ENCODE data around the gene CNGB1. TPM values are rescaled to one million over a fixed set of nuclear protein-coding genes. Genes with fewer than 3 reads are reported as not detected.
"Not testable (repeated sequence)": the region's sequence is repeated elsewhere in the genome, so short reads cannot be mapped to it uniquely, and the experiment has no call there.

The CNGB1 gene
- total RNA-seq, 1 experiment from 2014 or later = not detected

DNA sequence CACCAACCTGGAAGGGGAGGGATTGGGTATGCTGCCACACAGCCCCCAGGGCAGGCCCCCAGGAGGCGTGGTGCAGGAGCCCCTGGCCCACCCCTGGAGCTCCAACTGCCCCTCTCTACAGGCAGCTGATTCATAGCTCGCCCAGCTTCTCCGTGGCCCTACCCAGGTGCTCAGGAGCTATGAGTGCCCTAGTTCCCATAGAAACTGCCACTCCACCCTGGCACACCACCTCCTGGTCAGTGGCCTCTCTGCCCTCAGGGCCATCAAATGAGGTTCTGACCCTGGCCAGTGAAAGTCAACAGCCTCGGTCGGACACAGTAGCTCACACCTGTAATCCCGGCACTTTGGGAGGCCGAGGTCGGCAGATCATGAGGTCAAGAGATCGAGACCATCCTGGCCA is 18.0 kb downstream of the CNGB1 start:
- DNase-seq (ENCODE audit: low read depth) = no peak

DNA sequence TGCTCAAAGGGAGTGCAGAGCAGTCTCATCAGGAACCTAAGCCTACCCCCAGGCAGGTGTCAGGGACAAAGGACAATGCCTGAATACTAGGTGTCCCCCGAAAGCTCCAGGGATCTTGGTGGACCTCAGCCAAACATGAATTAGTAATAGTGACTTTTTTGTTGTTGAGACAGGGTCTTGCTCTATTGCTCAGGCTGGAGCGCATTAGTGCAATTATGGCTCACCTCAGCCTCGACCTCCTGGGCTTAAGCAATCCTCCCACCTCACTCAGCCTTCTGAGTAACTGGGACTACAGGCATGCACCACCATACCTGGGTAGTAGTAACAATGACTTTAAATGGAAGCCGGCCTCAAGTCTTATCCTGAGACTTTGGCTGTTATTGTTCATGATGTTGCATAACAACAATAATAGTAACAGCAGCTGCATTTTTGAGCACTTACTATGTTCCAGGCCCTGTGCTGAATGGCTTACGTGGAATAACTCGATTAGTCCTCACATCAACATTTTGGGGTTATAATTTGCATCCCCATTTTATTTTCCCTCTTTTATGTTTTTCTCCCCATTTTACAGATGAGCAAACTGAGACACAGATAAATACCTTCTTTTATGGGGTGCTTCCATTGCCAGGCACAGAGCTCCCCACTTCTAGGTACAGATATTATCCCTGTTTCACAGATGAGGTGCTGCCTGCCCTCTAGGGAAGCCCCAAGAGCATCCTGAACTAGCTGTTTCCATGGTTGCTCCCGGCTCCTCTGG is 19.5 kb downstream of the CNGB1 start:
- no peak for DNase-seq (ENCODE audit: low read depth)

GRCh38 chr16:57950382-57950781 is 20.5 kb downstream of the CNGB1 start:
- DNase-seq (ENCODE audit: low read depth) = peak; percentile 40

- peak; percentile 20 for DNase-seq (ENCODE audit: low read depth)
These were observed 21.2 kb downstream of the CNGB1 start for GRCh38 chr16:57949595-57950238.

- DNase-seq (ENCODE audit: low read depth) = no peak
These were observed 21.9 kb downstream of the CNGB1 start for GRCh38 chr16:57949013-57949412.

DNA sequence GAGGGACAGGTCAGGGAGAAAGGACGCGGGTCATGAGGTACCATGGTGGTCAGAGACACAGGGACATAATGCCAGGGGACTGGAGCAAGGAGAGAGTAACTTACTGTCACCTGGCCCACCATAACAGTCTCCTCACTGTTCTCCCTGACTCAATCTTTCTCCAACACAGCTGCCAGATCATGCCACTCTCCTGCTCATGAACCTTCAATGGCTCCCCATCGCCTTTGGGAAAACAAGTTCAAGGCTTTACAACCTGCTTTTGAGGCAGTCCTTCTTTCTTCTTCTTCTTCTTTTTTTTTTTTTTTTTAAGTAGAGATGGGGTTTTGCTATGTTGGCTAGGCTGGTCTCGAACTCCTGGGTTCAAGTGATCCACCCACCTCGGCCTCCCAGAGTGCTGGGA is 22.9 kb downstream of the CNGB1 start:
- no peak for DNase-seq (ENCODE audit: low read depth)

DNA sequence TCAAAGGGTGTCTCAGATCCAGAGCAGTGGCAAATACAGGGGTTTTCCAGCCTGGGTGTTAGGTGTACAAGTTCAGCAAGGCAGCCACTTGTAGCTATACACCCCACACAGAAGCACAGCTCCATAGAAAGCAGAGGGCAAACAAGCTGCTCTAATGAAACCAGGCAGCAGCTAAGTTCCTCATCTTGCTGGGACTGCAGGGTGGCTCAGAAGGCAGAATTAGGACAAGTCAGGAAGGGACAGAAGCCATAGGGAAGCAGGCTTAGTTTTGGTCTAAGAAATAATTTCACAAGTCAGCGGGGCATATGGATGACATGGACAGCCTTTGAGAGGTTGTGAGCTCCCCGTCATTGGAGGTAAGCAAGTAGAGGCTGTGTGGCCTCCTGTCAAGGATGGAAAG is 23.7 kb downstream of the CNGB1 start:
- DNase-seq (ENCODE audit: low read depth) = no peak

- DNase-seq (ENCODE audit: low read depth) = no peak
These were observed 24.6 kb downstream of the CNGB1 start for GRCh38 chr16:57946181-57946801.

- DNase-seq (ENCODE audit: low read depth) = no peak
These were observed 25.2 kb downstream of the CNGB1 start for GRCh38 chr16:57945740-57946138.

DNA sequence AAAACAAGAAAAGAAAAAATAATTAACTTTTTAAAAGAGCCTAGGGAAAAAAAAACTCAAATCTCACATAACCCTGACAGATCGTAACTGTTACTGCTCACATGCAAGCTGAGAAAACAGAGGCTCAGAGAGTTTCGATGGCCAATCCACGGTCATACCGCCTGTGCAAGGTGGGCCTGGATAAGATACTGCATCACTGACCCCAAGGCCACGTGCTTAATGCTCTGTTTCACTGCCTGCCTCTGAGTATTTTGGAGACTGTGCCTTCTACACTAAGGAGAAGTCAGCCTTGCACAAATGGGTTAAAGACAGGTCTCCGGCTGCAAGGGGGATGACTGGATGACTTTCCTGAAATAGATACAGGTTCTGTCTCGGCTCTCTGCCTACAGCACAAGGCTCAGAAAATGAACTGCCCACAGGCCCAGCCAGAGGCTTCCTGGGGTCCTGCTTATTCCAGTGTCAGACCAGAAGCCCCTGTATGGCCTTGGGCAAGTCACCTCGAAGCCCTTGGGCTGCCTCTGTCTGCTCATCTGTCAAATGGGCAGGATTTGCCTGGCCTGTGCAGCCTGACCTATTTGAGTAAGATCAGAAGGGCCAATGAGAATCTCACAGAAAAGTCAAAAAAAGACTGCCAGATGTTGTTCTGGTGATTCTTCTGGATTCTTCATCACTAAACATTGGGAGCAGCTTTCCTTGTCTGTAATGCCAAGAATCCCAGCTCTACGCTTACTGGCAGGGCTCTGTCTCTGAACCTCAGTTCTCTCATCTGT is 25.8 kb downstream of the CNGB1 start:
- no peak for DNase-seq (ENCODE audit: low read depth)

GRCh38 chr16:57943381-57943780 is 27.5 kb downstream of the CNGB1 start:
- DNase-seq (ENCODE audit: low read depth) = not testable (repeated sequence)

DNA sequence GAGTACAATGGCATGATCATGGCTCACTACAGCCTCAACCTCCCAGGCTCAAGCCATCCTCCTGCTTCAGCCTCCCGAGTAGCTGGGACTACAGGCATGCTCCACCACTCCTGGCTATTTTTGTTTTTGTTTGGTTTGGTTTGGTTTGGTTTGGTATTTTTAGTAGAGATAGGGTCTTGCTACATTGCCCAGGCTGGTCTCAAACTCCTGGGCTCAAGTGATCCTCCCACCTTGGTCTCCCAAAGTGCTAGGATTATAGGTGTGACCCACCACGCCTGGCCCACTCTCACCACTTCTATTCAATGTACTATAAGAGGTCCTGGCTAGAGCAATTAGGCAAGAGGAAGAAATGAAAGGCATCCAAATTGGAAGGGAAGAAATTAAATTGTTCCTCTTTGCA is 29.0 kb downstream of the CNGB1 start:
- not testable (repeated sequence) for DNase-seq (ENCODE audit: low read depth)

GRCh38 chr16:57941016-57941664 is 29.8 kb downstream of the CNGB1 start:
- peak; percentile 80 for DNase-seq (ENCODE audit: low read depth)

- DNase-seq (ENCODE audit: low read depth) = no peak
These were observed 30.5 kb downstream of the CNGB1 start for GRCh38 chr16:57940382-57940966.

DNA sequence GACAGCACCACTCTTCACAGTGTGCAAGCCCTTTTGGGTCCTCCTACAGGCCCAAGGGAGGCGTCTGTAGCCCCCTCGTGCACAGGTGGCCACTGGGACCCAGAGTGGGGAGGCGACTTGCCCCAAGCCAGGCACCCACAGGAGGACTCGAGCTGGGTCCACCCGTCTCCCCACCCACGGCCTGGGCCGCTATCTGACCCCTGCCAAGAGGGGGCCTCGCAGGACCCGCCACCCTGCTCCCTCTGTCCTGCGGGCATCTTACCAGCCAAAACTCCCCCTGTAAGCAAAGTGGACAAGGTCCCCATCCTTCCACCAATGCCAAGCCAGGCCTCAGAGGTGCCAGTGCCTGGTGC is 31.1 kb downstream of the CNGB1 start:
- DNase-seq (ENCODE audit: low read depth) = no peak

- DNase-seq (ENCODE audit: low read depth) = peak; percentile 92
These were observed 31.7 kb downstream of the CNGB1 start for GRCh38 chr16:57938936-57939871.

GRCh38 chr16:57938484-57938883 is 32.4 kb downstream of the CNGB1 start:
- DNase-seq (ENCODE audit: low read depth) = no peak

DNA sequence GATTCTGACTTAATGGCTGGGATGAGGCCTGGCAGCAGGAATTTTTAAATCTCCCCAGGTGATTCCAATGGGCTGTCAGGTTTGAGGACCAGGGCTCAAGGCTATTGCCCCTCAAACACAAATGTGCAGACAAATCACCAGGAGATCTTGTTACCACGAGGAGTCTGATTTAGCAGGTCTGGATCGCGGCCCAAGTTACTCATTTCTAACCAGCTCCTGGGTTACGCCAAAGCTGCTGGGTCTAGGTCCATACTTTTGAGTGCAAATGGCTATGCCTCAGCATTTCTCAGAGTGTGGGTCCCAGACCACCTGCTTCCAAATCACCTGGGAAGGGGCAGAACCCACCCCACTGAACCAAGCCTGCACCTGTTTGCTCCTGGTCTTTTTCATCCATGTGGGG is 33.1 kb downstream of the CNGB1 start:
- no peak for DNase-seq (ENCODE audit: low read depth)

- DNase-seq (ENCODE audit: low read depth) = peak; percentile 55
These were observed 35.0 kb downstream of the CNGB1 start for GRCh38 chr16:57935904-57936303.

- DNase-seq (ENCODE audit: low read depth) = no peak
These were observed 40.4 kb downstream of the CNGB1 start for GRCh38 chr16:57930533-57930932.
